GM21423 (cell line): ENCODE results near the gene FBXL17.

Source experiments
- ATAC-seq: cut with Tn5 transposase; IDR thresholded peaks from one replicate; pipeline ENCODE4 v1.9.1; 2021; ENCODE audit warnings: mild to moderate bottlenecking, moderate library complexity; ENCODE audit not compliant: unreplicated experiment

The FBXL17 gene

GRCh38 chr5:107871023-107871422 is 510.9 kb downstream of the FBXL17 start:
- no peak for ATAC-seq

GRCh38 chr5:107869438-107870115 is 512.3 kb downstream of the FBXL17 start:
- no peak for ATAC-seq

GRCh38 chr5:107868650-107869409 is 513.1 kb downstream of the FBXL17 start:
- ATAC-seq, result no peak

GRCh38 chr5:107867266-107867665 is 514.6 kb downstream of the FBXL17 start:
- ATAC-seq, result no peak

- ATAC-seq, result no peak
Measured at GRCh38 chr5:107864793-107865192, 517.1 kb downstream of the FBXL17 start.

- ATAC-seq, result no peak
Measured at GRCh38 chr5:107863125-107863524, 518.8 kb downstream of the FBXL17 start.

GRCh38 chr5:107861565-107861964 is 520.3 kb downstream of the FBXL17 start:
- ATAC-seq, result no peak

GRCh38 chr5:107860044-107860443 is 521.9 kb downstream of the FBXL17 start:
- no peak for ATAC-seq

GRCh38 chr5:107858788-107859187 is 523.1 kb downstream of the FBXL17 start:
- ATAC-seq, result no peak

- no peak for ATAC-seq
Measured at GRCh38 chr5:107858324-107858723, 523.6 kb downstream of the FBXL17 start.

DNA sequence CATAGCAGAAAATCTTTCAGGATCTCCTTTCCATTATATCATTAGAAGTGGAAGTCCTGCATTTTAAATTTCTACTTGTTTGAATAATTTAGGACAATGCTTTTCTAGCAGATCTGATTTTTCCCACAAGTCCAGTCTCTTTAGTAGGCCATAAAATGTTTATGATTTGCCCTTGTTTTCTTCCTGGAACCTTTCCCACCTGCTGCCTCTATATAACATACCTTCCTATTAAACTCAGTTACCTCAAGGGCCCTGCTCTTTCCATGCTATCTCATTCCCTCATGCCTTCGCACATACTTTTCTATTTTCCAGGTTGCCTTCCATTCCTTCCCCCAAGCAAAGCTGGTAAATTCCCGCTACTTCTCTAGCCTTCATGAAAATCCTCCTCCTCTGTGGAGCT is 524.1 kb downstream of the FBXL17 start:
- no peak for ATAC-seq

GRCh38 chr5:107855171-107855570 is 526.7 kb downstream of the FBXL17 start:
- no peak for ATAC-seq

DNA sequence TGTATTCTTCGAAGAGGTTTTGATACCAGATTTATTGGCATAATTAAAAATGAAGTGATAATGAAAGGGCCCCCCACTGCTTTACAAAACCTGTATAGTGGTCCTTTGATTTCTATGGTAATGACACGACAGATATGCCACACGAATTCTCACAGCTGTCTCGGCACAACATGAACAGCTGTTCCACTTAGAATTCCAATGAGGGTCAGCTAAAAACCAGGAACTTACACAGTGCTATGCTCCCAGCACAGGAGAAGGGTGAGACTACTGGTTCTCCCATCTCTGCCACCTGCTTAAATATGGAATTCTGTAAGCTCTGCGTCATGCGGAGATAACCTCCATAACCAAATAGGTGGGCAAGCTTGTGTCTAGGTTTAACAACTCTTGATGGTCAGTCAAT is 528.2 kb downstream of the FBXL17 start:
- ATAC-seq, result no peak

DNA sequence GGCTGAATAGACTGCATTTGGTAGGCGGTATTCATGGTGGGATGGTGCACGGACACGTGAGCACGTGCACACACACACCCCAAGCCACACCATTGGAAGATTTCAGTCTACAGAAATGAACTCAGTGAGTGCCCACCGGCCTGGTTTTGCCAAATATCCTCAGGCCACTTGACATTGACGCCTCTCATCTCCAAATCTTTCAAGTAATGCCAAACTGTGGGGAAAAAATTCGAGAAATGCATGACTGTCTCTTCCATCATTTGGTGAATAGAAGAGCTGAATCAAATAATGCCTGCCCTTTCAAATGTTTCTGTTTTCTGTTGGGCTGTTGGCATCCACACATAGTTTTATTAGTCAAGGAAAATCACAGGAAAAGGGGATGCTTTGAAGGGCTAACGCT is 528.9 kb downstream of the FBXL17 start:
- ATAC-seq, result no peak

GRCh38 chr5:107849118-107849517 is 532.8 kb downstream of the FBXL17 start:
- no peak for ATAC-seq

GRCh38 chr5:107840592-107840991 is 541.3 kb downstream of the FBXL17 start:
- no peak for ATAC-seq

DNA sequence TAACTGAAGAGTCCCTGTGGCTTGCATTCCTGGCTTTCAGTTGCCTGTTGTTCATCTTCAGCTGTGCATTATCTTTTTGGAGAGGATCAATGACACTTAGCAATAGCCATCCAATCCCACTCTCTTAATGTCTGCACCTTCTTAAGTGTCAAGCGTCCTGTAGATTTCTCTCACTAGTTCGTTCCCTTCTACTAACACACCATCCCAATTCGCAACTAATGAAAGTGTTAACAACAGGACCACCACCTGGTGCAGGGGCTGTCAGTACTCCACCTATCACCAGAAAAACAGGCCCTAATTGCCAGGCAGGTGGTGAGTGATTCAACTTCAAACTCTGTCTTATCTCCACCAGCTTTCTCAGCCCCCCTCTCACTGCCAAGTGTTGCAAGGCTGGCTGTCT is 541.7 kb downstream of the FBXL17 start:
- no peak for ATAC-seq

DNA sequence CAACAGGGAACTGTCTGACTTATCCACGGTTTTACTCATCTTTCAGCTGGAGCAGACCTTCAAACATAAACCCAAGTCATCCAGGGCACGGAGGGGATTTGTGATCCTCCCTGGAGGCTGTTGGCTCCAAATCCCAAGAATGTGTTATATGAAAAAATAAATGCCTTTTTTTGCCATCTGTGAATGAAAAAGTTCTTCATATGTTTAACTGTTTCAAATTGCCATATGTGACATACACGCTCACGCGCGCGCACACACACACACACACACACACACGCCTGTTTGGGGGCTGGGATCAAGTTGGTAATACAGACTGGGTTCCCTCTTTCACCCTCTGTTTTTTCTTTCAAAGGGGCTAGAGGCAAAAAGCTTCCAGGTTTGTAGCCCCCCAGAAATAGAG is 546.8 kb downstream of the FBXL17 start:
- ATAC-seq, result no peak

DNA sequence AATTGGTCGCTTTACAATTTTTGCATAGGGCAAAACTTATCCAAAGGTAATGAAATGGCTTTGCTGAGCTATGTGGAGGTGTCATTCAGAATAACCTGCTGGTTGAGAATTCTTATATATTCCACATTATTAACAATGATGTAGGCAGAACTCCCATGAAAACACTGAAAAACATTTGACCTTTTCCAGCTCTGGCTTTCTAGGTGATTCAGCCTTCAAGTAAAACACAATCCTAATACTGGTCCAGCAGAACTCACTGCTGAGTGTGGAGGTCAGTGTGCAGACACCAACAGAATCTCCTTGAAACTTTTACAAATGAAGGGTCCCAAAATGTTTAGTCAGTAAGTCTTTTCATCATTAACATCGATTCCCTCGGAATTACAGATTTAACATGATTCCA is 549.2 kb downstream of the FBXL17 start:
- ATAC-seq, result no peak

DNA sequence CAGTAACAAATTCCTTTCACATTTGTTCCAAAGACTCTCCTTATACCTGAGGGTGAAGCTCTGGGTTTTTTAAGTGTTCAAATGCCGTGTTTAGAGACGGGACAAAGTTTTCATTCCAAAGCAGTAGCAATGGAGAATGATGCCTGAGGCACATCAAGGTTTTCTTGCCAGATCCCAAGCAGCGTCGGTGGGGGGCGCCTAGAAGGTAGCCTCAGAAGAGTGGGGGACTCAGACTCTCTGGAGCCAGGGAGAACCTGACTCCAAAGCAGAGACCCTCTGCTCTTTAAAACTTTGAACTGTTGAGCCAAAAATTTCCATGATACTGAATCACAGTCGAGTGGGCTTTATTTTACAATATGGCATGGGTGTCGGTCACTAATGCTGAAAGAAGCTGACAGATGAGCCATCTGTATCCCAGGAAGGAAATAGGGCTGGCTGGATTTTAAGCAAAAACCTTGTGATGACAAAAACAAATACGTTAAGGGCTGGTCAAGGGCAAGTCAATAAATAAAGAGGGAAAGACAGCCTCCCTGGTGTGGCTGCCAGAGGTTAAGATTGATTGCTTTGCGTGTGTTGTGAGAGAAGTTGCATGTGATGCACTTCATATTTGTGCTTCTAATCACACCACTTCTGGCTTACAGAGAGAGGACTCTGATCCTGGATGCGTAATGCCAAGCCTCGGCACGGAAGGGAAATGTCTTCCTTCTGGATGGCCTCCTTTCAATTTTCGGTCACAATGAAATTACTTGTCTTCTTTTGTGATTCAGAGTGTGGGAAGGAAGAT is 550.1 kb downstream of the FBXL17 start:
- no peak for ATAC-seq

DNA sequence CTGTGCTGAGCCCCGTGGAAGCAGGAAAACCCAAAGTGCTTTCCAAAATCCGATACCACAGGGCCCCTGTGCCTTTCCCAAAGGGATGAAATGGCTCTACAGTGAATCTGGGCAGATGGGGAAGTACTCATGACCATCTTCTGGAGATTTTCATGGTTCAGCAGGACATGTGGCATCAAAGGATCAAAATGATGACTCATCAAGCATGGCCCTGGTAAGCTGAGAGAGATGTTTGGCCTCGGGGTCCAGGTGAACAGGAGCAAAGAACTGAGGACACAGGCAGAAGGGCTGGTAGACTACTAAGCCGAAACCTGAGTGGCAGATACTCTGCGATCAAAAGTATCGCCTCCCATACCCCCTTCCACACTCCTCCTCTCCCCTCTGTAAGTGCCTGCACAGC is 551.1 kb downstream of the FBXL17 start:
- ATAC-seq, result no peak
